Gastrocnemius medialis (tissue), 4 donors: ENCODE measurements around the gene GPR37.

Source experiments
- POLR2A ChIP-seq, 2 donors: fragments of 450-650 bp; IDR thresholded peaks; one replicate each; pipeline ENCODE4 v1.6.1; 2017; ENCODE audit warnings: antibody characterized with exemption in 2 of 2, mild to moderate bottlenecking in 2 of 2, moderate library complexity in 2 of 2
- TF ChIP-seq, protein P1 (sequence below), 5 experiments: fragments of 450-650 bp in 3 of 5; fragments of 200-600 bp in 2 of 5; sonication (generic) in 2 of 5; IDR thresholded peaks in 4 of 5; conservative IDR thresholded peaks in 1 of 5; 1 replicate in 4 of 5; 2 replicates in 1 of 5; pipeline ENCODE4 v1.5.1; 2016 to 2019; ENCODE audit warnings: antibody characterized with exemption in 5 of 5, mild to moderate bottlenecking in 3 of 5, moderate library complexity in 3 of 5

- TF ChIP-seq, protein P1, sequence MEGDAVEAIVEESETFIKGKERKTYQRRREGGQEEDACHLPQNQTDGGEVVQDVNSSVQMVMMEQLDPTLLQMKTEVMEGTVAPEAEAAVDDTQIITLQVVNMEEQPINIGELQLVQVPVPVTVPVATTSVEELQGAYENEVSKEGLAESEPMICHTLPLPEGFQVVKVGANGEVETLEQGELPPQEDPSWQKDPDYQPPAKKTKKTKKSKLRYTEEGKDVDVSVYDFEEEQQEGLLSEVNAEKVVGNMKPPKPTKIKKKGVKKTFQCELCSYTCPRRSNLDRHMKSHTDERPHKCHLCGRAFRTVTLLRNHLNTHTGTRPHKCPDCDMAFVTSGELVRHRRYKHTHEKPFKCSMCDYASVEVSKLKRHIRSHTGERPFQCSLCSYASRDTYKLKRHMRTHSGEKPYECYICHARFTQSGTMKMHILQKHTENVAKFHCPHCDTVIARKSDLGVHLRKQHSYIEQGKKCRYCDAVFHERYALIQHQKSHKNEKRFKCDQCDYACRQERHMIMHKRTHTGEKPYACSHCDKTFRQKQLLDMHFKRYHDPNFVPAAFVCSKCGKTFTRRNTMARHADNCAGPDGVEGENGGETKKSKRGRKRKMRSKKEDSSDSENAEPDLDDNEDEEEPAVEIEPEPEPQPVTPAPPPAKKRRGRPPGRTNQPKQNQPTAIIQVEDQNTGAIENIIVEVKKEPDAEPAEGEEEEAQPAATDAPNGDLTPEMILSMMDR (IDR thresholded peaks at IDR 0.05 in 4 of 5, conservative IDR thresholded peaks at IDR 0.05 in 1 of 5), result no peak
- no peak for TF ChIP-seq POLR2A (IDR thresholded peaks at IDR 0.05)
These were observed 52.5 kb downstream of the GPR37 start for GRCh38 chr7:124713086-124713485.
